ENCODE results near the gene CAMSAP1.
A peak's percentile ranks its signal among the peaks of the same experiment; 100 is the strongest.
"Not testable (repeated sequence)": the region's sequence is repeated elsewhere in the genome, so short reads cannot be mapped to it uniquely, and the experiment has no call there.

CAMSAP1 gene

GRCh38 chr9:135896205-135896604 is 11.1 kb downstream of the CAMSAP1 start:
- DNase-seq = no peak

DNA sequence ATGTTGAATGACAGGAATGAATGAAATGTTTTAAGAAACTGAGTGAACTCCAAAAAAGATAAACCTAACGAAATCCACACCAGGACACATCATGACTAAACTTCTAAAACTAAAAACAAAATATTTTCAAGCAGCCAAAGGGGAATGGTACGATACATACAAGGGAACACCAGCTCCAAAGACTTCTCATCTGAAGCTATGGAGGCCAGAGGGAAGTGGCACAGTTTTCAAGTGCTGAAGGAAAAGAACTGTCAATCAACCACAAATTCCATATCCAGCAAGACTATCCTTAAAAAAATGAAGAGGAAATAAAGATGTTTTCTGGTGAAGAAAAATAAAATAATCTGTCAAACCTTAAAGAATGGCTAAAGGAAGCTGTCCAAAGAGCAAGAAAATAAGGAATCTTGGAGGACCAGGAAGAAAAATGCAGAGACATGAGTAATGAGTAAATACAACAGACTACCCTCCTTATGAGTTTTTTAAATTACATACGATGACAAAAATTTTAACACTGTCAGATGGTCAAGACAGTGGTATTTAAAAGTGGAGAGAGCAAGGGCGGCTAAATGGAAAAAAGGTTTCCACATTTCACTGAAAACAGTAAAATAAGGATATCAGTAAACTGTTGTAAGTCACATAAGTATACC is 12.0 kb downstream of the CAMSAP1 start:
- DNase-seq = no peak

GRCh38 chr9:135893104-135893503 is 14.2 kb downstream of the CAMSAP1 start:
- DNase-seq = no peak

GRCh38 chr9:135892327-135892726 is 15.0 kb downstream of the CAMSAP1 start:
- not testable (repeated sequence) for DNase-seq

GRCh38 chr9:135891027-135891631 is 16.2 kb downstream of the CAMSAP1 start:
- no peak for DNase-seq

GRCh38 chr9:135890190-135891026 is 16.9 kb downstream of the CAMSAP1 start:
- no peak for DNase-seq

DNA sequence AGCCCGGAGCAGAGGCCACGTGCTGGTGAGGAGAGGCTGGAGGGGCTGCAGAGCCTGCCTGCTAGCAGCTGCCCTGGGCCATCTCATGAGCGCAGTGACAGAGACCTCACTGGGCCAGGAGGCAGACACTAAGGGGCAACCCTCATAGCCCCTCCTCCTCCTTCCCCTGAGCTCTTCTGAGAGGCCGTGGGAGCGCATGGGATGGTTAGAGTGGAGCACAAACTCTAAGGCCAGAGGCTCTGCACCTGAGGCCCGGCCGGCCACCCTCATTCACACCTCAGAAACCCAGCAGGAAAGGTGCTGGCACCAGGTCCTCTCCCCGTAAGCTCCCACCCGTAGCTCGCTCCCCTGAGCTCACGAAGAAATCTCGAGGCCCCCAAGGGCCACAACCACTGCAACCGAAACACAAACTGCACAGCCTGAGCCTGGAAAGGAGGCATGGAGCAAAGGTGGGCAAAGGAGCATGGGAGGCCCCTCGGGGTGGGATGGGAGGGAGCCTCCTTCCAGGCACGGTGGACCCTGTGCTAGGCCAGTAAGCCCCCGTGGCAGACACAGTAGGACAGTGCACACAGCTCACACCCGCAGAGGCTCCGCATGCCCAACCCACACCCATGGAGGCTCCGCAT is 17.7 kb downstream of the CAMSAP1 start:
- DNase-seq = no peak

DNA sequence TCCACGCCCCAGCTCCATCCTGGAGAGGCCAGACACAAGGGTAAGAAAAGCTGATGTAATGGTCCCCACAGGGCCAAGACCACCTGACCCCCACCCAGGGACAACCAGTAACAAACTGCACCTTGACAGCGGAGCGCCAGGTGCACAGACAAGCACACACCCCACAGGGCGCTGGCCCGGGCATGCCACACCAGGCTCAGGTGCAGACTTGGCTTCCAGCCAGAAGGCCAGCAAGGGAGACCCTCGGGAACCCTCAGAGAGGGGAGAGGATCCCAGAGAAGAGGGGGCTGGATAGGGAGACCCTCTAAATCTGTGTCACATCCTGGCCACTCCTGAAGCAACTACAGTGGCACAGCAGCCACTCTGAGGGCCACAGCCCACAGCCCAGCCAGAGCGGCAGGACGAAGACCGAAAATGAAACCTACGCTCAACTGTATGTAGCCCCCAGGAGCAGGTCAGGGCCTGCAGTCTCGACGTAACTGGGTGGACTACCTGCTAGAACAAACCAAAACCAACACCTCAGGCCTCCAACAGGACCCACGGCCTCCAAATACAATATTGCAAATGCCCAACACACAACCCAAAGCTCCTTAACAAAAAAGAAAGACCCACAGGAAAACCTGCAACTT is 18.5 kb downstream of the CAMSAP1 start:
- DNase-seq = no peak

GRCh38 chr9:135888126-135888765 is 19.1 kb downstream of the CAMSAP1 start:
- DNase-seq = no peak

GRCh38 chr9:135887585-135888050 is 19.7 kb downstream of the CAMSAP1 start:
- peak; percentile 69 for DNase-seq

DNA sequence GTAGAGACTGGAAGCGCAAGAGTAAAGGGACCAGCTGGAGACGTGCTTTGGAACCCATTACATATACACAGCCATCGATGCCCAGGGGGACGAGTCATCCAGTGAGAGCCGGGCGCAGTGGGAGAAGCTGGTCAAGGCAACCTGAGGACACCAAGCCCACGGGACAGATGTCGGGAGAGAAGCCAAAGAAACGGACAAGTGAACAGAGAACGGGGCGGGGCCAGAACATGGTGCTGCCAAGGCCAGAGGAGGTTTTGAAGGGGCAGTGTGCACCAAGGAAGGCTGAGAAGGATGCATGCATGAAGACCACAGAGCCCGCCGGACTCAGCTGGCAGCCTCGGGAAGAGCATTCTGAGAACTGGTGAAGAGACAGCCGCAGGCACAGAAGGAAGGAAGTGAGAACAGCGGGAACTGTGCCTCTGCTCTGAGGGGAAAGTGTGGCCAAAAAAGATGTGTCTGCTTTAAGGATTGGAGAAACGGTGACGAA is 20.3 kb downstream of the CAMSAP1 start:
- peak; percentile 71 for DNase-seq

- DNase-seq = no peak
These were observed 21.0 kb downstream of the CAMSAP1 start for GRCh38 chr9:135886147-135886981.

DNA sequence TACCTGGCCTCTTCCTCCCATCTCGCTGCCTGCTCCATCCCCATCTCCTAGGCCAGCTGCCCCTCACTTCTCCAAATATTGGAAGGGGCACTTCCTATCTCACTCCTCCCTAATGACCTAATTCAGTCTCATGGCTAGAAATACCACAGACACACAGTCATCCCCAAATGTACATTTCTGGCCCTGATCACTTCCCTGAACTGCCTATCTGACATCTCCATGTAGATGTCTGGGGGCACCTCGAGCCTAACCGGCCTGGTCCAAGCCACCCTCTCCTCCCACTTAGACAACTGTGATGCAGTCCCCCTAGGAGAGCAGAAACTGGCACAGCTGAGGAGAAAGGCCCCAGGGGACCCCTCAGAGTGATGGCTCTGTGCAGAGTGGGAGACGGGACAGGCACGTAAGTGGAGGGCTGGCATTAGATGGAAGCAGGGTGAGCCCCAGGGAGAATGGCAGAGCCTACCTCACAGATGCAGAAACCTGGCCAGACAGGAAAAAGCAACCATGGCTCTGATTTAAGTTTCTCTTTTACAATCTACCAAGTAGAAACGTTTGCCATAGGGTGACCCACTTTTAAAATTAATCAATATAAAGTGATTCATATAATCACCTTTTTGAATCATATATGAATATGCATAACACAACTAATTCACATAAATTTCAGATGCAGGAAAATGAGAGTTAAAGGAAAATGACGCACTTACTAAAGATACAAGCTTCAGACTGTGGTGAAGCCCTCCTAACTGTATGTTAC is 22.1 kb downstream of the CAMSAP1 start:
- DNase-seq = no peak

DNA sequence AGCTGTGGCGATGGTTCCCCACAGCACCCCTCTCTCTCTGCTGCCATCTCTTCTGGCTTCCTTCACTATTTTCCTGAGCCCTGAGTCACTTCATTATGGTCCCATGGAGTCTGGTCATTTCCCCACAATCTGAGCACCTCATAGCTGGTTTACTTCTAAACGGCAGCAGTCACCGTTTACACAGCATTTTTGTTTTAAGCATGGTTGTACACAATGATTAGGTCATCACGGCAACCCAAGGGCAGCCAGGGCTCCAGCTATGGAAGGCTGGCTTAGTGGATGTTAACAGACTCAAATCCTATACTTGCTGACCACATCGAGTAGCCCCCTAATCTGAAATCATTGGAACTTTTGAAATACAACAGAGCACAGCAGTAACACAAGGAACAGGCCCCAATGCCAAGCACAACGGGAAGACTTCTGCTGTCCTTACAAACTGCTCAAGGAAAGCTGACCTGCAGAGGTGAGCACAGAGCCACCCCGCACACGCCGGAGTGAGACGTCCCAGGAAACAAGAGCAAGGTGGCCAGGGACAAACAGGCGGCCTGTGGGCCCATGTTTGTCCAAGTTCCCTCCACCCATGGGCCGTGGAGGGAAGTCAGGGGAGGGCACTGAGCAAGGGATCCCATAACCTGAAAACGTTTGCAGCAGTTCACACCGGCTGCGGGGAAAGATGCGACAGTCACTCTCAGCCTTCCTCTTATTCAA is 22.9 kb downstream of the CAMSAP1 start:
- no peak for DNase-seq

- DNase-seq = no peak
These were observed 23.8 kb downstream of the CAMSAP1 start for GRCh38 chr9:135883410-135884089.

- DNase-seq = no peak
These were observed 25.3 kb downstream of the CAMSAP1 start for GRCh38 chr9:135882011-135882410.

GRCh38 chr9:135880438-135880837 is 26.9 kb downstream of the CAMSAP1 start:
- DNase-seq = no peak

DNA sequence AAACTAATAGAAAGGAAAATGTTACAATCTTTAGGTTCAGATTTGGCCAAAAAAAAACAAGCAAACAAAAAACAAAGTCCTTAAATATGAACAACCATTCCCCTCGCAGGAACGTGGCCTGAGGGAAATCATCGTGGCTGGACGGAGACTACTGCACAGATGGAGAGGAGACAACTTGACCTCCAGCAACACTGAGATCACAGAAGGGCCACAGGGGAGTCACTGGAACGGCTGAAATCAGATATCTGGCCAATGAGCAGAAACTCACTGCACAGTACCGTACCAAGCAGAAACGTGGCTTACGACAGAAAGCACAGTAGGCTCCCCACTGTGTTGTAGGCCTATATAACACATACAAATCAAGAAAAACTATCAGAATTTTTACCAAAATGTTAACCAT is 27.7 kb downstream of the CAMSAP1 start:
- DNase-seq = no peak

- DNase-seq = no peak
These were observed 28.1 kb downstream of the CAMSAP1 start for GRCh38 chr9:135879237-135879601.

Measured in GF-D8 (cell line).